GM06990 (cell line): ENCODE data around the gene TMEM19.
"Not testable (repeated sequence)": the region's sequence is repeated elsewhere in the genome, so short reads cannot be mapped to it uniquely, and the experiment has no call there.

ENCODE experiments used
- DNase-seq: peaks from one replicate; pipeline ENCODE4 v3.0.0-alpha.2; 2011; ENCODE audit not compliant: insufficient read length; ENCODE audit errors: extremely low read depth
- H3K27me3 ChIP-seq: replicated peaks from 2 replicates; pipeline ENCODE4 v1.6.0; 2011; ENCODE audit warnings: low read length; ENCODE audit not compliant: control insufficient read depth, insufficient read depth
- H3K36me3 ChIP-seq: 2 replicates; pipeline ENCODE4 v1.5.1; 2011; ENCODE audit warnings: low read length; ENCODE audit not compliant: control insufficient read depth, insufficient read depth
- H3K4me3 ChIP-seq: replicated peaks from 2 replicates; pipeline ENCODE4 v1.5.1; 2011; ENCODE audit warnings: low read depth, mild to moderate bottlenecking, control low read depth, low read length
- TF ChIP-seq, protein P1 (sequence below): IDR thresholded peaks from 2 replicates; pipeline ENCODE4 v1.5.1; 2011; ENCODE audit warnings: low read length, control low read depth, mild to moderate bottlenecking, inconsistent platforms; ENCODE audit not compliant: insufficient read depth, poor library complexity, severe bottlenecking

Gene TMEM19

DNA sequence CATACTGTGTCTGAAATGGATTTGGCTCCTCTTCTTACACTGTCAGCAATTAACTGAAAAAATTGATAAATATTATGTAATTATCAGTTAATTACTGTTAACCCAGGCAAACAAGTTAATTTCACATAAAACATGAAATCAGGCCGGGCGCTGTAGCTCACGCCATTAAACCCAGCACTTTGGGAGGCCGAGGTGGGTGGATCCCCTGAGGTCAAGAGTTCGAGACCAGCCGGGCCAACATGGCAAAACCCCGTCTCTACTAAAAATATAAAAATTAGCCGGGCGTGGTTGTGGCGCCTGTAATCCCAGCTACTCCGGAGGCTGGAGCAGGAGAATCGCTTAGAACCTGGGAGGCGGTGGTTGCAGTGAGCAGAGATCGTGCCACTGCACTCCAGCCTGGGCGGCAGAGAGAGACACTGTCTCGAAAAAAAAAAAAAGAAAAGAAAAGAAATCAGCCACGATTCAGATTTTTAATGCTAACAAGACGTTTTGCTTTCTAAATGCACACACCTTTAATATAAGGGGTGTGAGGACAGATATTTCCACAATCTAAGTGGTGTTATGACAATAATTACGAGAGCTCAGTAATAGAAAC is 473 bp upstream of the TMEM19 start:
- peak overlapping the region; percentile 70 for H3K4me3 ChIP-seq
- no peaks in the 10 kb centered on the region for H3K36me3 ChIP-seq
- DNase-seq = no peak
- H3K27me3 ChIP-seq = no peaks in the 10 kb centered on the region
- TF ChIP-seq, protein P1, sequence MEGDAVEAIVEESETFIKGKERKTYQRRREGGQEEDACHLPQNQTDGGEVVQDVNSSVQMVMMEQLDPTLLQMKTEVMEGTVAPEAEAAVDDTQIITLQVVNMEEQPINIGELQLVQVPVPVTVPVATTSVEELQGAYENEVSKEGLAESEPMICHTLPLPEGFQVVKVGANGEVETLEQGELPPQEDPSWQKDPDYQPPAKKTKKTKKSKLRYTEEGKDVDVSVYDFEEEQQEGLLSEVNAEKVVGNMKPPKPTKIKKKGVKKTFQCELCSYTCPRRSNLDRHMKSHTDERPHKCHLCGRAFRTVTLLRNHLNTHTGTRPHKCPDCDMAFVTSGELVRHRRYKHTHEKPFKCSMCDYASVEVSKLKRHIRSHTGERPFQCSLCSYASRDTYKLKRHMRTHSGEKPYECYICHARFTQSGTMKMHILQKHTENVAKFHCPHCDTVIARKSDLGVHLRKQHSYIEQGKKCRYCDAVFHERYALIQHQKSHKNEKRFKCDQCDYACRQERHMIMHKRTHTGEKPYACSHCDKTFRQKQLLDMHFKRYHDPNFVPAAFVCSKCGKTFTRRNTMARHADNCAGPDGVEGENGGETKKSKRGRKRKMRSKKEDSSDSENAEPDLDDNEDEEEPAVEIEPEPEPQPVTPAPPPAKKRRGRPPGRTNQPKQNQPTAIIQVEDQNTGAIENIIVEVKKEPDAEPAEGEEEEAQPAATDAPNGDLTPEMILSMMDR = no peak

DNA sequence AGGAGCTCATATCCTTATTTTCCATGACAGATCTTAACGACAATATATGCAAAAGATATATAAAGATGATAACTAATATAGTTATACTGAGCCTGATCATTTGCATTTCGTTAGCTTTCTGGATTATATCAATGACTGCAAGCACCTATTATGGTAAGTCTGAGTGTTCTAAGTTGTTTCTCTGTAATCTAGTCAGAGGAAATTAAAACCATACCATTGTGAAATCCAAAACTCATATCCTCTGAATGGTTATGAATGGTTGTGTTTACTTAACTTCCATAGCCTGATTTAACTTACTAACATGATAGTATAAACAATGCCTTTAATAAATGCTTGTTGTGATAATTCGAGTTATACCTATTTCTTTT is 760 bp downstream of the TMEM19 start:
- peak overlapping the region; percentile 70 for H3K4me3 ChIP-seq
- TF ChIP-seq, protein P1 = no peak
- H3K27me3 ChIP-seq = no peaks in the 10 kb centered on the region
- no peaks in the 10 kb centered on the region for H3K36me3 ChIP-seq
- peak; percentile 18 for DNase-seq

DNA sequence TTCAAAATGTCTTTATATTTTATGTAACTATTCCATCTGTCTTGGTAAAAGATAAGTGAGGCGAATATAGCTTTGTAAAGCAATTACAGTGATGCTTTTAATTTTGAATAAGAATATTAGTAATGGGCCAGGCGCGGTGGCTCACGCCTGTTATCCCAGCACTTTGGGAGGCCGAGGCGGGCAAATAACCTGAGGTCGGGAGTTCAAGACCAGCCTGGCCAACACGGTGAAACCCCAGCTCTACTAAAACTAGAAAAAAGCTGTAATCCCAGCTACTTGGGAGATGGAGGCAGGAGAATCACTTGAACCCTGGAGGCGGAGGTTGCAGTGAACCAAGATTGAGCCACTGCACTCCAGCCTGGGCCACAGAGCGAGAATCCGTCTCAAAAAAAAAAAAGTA is 1.3 kb downstream of the TMEM19 start:
- DNase-seq, H3K27me3 ChIP-seq, H3K36me3 ChIP-seq: not testable (repeated sequence)
- H3K4me3 ChIP-seq = peak overlapping the region; percentile 70

DNA sequence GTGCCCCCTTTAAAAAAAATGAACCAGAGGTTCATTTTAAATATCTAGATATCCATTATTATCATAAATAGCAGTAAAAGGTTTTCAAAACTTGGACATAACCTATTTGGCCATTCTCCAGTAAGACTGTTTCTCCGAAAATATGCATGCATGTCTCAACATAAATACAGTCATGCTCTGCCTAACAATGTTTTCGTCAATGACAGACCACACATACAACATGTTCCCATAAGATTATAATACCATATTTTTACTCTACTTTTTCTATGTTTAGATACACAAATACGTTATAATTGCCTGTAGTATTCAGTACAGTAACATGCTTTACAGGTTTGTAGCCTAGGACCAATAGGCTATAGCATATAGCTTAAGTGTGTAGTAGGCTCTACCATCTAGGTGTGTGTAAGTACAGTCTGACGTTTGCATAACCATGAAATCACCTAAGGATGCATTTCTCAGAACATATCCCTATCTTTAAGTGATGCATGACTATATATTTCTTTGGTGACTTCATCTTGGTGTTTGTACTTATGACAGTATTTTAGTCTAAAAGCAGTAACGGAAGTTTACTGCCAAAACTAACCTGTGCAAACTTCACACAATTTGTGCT is 3.2 kb downstream of the TMEM19 start:
- TF ChIP-seq, protein P1 = no peak
- Histone ChIP-seq H3K27me3 (no peaks in the 10 kb centered on the region), H3K36me3 (no peaks in the 10 kb centered on the region), H3K4me3 (peak overlapping the region; percentile 14)
- no peak for DNase-seq

DNA sequence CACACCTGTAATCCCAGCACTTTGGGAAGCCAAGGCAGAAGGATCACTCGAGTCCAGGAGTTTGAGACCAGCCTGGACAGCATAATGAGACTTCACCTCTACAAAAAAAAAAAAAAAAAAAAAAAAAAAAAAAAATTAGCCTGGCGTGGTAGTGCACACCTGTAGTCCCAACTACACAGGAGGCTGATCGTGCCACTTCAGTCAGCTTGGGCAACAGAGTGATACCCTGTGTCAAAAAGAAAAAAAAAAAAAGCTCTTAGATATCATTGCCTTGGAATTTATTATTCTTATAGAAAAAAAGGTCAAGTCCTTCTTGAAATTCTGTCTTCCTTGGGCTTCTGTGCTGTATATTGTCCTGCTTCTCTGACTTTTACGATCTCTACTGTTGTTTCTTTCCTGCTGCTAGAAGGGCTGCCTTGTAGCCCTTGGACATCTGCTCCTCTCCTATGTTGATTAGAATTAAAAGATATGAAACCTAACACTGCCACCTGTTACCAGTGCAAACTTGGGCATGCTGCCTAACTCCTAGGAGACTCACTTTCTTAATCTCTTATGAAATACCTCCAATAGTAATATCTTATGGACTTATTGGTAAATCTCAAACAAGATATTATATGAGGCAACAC is 5.7 kb downstream of the TMEM19 start:
- no peaks in the 10 kb centered on the region for H3K27me3 ChIP-seq
- TF ChIP-seq, protein P1 = no peak
- H3K4me3 ChIP-seq = no peak overlapping the region
- no peak for DNase-seq
- H3K36me3 ChIP-seq = no peaks in the 10 kb centered on the region

DNA sequence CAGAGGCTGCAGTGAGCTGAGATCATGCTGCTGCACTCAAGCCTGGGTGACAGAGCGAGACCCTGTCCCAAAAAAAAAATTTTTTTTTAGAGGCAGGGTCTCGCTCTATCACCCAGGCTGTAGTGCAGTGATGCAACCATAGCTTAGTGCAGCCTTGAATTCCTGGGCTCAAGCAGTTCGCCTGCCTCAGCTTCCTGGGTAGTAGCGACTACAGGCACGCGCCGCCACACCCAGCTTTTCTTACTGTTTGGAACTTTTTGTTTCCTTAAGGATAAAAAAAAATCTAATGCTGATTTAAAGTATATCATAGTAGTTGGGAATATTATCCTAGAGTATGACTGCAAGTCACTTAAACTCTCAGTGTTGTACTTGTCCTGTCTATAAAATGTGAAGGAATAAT is 7.2 kb downstream of the TMEM19 start:
- TF ChIP-seq, protein P1 = no peak
- Histone ChIP-seq H3K36me3 (peaks cover 3% of the 10 kb centered on the region; the same call in 1 of the 2 replicates), H3K4me3 (no peak overlapping the region), H3K27me3 (no peaks in the 10 kb centered on the region)
- DNase-seq = no peak

DNA sequence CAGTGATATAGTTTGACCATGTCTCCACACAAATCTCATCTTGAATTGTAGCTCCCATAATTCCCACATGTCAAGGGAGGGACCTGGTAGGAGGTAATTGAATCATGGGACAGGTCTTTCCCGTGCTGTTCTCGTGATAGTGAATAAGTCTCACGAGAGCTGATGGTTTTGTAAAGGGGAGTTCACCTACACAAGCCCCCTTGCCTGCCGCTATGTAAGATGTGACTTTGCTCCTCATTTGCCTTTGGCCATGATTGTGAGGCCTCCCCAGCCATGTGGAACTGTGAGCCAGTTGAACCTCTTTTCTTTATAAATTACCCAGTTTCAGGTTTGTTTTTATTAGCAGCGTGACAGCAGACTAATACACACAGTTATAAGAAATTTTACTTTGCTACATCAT is 7.8 kb downstream of the TMEM19 start:
- H3K36me3 ChIP-seq, H3K27me3 ChIP-seq, H3K4me3 ChIP-seq, DNase-seq: not testable (repeated sequence)
